Activated CD8-positive, alpha-beta memory T cell treated with anti-CD3 and anti-CD28 coated beads, Interleukin-2, amount 50 U/mL, for 1 hour (primary cell): Measurements from ENCODE around the gene WDR1.

Source experiments
- DNase-seq: peaks from one replicate; pipeline ENCODE4 v3.0.0-alpha.2; 2020; ENCODE audit errors: extremely low read depth

The WDR1 gene

DNA sequence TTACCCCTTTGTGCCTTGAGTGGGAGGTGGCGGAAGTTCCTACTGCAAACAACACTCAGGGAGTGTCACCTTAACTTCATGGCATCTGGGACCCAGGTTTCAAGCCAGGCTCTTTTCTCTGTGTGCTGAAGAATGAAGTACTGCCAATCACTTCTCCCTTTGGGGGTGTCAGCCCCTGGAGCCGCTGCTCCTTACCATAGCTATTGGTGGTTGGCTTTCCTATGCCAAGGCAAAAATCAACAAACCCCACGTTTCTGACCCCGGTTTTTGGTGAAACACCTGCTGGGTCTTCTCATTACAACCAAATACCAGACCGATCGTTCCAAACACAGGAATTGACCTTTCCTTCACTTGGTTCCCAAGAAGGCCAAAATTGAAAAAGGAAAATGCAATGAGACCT is 75.6 kb downstream of the WDR1 start:
- DNase-seq: no peak

- no peak for DNase-seq
These were observed 76.3 kb downstream of the WDR1 start for GRCh38 chr4:10040049-10040892.

GRCh38 chr4:10036807-10037342 is 79.7 kb downstream of the WDR1 start:
- no peak for DNase-seq

DNA sequence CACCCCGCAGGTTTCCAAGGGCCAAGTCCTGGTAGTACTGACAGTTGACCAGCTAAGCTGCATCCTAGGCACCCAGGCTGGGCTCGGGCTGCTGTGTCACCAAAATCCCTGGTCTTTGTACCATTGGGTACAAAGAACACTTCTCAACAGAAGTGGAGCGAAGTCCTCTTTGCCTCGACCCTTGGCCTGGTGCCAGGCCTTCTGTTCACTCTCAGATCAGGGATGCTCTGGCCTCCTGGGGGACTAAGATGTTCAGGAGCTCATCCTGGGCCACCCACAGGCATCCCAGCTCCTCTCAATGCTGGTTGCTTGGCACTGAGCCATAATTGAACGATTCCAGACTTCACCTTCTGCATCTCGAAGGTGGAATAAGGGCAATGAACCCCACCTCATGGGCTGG is 81.5 kb downstream of the WDR1 start:
- no peak for DNase-seq

DNA sequence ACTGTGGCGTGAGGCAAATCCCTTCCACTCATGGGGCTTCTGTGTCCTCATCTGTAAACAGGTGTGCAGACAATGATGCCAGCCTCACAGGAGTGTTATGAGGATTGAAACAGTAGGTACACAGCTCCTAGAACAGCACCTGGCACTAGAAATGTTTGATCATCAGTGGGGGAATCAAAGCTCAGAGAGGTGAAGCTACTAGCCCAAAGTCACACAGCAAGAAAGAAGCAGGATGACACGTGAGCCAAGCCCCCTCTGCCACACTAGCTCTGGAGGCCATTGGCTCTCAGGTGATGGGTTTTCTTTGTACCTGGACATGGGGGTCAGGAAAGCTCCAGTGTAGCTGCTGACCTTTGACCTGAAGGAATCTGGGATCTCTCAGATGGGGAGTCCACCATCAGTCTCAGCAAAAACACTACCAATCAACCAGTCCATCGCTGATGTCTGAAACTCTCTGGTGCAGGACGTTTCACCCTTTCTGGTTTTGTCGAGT is 81.9 kb downstream of the WDR1 start:
- DNase-seq: no peak

- DNase-seq: no peak
These were observed 82.5 kb downstream of the WDR1 start for GRCh38 chr4:10034136-10034535.

GRCh38 chr4:10033191-10033881 is 83.3 kb downstream of the WDR1 start:
- DNase-seq: no peak

DNA sequence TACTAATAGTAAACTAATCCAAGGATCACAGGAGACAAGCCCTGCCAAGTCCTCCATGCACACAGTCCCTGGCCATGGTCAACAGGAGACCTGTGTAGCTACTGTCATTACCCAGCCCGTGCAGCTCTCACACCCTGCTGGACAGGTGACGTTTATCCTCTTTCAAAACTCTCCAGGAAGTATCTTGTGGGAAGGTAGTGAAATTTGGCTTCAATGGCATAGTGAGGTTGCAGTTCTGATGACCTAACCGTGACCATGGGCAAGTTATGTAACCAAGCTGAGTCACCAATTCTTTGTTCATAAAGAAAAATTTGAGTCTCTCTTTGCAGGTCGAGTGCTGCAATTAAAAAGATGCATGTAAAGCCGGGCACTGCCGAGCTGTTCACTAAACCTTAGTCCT is 84.0 kb downstream of the WDR1 start:
- DNase-seq: no peak

DNA sequence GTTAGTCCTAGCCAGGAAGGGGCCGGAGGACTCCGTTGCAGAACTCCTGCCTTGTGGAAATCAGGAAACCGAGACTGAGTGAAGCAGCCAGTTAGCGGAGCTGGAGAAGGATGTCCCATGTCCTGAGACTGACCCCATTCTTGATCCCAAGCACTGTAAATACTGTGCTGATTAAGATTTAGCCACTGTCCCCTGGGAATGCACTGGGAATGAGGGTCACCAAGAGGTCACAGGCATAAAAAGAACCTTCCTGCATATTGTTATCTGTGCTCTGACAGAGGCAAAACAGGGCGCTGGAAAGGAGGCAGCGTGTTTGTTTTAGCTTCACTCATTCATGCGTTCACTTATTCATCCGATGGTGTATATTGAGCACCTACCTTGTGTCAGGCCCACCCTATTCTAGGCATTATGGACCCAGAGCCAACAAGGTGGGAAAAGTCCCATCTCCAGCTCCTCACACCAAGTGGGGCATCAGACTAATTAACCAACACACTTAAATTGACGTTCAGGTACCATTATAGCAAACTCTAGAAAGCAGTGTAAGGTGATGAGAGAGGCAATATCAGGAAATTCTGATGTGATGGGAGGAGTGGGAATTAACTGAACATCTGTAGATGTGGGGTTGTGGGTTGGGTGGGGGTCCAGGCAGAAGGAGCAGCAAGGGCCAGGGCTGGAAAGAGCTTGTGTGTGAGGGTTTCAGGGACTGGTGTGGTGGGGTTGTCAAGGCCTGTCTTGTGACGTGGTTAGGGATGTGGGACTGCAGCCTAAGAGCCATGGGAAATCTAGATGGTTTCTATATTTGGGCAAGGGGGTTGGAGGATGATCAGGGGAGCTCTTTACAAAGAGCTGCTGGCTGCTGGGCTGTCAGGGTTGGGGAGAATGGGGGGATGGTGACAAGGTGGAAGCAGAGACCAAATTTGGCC is 84.7 kb downstream of the WDR1 start:
- no peak for DNase-seq

DNA sequence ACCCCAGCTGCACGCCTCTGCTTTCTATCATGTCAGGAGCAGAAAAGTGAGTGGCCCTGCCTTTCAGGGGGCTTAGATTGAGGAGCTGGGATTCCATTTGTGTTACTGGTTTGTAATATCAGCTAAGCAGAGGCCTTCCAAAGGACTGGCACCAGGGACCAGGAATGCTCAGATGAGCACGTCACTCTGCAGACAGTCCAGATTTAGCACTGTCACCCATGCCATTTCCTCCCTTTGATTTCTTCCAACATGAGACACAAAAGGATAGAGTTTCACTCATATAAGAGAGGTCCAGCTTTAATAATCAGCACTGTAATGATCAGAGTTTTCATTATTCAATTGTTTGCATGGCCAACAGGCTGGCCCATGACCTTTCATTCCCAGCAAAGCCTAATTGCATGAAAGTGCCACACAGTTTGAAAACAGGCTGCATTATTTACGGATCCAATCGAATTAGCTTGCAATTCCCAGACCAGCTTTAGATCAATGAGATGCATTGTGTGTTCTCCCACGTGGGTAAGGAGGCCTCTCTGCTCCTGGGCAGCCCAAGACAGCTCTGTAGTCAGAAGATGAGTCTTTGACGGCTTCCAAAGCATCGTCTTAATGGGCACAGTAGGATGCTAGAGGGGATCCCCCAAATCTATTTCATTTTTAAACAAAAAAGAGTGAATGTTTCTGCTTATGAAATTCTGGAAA is 85.5 kb downstream of the WDR1 start:
- DNase-seq: no peak

DNA sequence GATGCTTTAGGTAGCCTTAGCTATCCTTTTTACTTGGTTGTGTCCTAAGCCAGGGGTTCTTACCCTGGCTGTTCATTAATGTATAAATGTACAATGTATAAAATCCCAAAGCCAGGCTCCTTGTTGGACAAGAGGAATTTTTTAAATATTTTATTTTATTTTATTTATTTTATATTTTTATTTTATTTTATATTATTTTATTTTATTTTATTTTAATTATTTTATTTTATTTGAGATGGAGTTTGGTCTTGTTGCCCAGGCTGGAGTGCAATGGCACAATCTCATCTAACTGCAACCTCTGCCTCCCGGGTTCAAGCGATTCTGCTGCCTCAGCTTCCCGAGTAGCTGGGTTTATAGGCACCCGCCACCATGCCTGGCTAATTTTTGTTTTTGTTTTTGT is 87.2 kb downstream of the WDR1 start:
- no peak for DNase-seq

DNA sequence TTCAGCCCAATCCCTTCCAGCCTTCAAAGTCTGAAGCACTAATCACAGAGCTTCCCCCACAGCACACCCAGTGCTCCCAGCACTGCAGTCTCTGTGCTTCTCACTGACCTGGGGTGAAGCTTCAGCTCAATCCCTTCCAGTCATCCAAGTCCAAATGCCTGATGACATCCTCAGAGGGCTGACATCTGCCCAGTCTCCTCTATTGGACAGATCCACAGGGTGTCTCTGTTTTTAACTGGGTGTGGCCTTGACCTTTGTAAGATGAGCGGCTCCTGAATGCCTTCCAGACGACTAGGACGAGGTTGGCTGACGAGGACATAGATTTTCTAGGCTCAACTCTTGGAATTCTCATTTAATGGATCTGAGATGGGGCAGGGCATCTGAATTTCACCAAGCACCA is 87.7 kb downstream of the WDR1 start:
- DNase-seq: no peak

GRCh38 chr4:10026485-10026884 is 90.1 kb downstream of the WDR1 start:
- no peak for DNase-seq

DNA sequence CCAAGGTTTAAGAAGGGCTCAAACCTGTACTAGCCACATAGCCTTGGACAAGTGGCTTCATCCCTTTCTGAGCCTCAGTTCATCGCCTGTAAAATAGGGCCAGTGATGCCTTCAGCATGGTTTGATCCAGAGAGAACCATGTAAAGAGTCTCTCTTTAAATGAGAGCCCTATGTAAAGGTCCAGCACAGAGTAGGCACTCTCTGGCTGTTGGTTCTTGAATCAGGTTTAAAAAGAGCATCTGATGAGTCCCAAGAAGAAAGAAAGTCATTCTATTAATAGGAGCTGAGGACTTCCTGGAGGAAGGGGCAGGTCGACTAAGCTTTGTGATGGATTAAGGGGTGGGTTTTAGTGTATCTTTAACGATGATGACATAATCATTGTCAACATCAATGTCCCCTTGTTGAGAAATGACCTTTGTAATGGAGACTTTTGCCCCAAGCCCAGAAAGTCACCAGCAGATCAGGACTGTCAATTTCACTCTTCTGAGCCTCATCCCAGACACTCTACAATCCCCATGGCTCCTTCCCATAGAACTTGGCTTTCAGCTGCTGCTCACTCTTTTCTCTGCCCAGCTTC is 91.3 kb downstream of the WDR1 start:
- DNase-seq: no peak
